Fibroblast of gingiva (primary cell): ENCODE measurements around the gene HIVEP3.
"Not testable (repeated sequence)": the region's sequence is repeated elsewhere in the genome, so short reads cannot be mapped to it uniquely, and the experiment has no call there.

Source experiments
- DNase-seq: peaks from one replicate; pipeline ENCODE4 v3.0.0-alpha.2; 2011; ENCODE audit warnings: low read depth

Gene HIVEP3

GRCh38 chr1:41712695-41713094 is 206.0 kb downstream of the HIVEP3 start:
- no peak for DNase-seq

GRCh38 chr1:41712081-41712480 is 206.6 kb downstream of the HIVEP3 start:
- no peak for DNase-seq

DNA sequence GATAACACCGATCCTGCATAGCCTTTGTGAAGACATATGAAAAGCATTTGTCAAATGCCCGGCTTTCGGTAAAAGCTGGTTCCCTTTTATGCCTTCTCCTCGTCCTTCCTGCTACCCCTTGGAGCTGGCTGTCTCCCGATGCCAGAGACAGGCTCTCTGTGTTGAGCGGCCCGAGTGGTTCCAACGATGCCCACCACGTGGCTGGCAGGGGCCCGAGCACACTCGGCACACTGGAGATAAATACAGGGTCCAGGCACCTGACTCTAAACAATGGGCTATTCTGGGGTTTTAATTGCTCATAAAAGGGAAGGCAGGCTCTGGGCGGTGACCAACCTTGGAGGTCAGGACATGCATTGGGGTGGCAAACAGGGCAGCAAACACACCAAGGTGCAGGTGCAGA is 207.1 kb downstream of the HIVEP3 start:
- no peak for DNase-seq

DNA sequence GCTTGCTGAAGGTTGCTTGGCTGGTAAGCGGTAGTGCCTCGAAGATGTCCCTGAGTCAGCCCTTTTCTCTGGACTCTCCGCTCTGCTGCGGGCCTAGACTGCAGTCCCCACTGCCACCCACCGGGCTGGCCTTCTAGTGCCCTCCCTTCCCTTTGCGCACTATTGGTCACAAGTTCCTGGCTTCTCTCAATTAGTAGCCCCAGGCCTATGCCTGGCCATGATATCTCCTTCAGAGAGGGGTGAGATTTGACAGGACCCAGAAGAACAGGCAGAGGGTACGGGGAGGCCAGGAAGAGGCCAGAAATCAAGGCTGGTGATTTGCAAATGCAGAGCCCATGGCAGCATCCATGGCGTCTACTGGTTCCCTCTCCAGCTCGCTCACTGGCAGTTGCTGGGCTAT is 207.7 kb downstream of the HIVEP3 start:
- DNase-seq, result no peak

- no peak for DNase-seq
Observed at GRCh38 chr1:41709873-41710272, 208.8 kb downstream of the HIVEP3 start.

DNA sequence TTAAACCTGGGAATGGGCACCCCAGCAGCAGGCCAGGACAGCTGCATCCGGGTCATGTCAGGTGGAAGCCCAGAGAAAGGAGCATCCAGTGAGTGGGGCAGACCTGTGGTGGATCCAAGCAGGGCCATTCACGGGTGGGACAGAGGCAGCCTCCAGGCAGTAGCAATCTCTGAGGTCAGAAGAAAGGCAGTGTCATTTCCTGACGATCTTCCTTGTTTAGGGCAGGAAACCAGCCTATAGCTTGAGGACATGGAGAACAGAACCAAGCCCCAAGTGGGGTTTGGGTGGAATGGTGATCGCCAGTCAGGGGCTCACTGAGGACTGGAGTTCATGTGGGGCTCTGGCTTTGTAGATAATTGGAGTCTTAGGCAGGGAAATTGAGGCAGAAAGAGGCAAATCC is 209.4 kb downstream of the HIVEP3 start:
- DNase-seq, result no peak

GRCh38 chr1:41708332-41708731 is 210.4 kb downstream of the HIVEP3 start:
- no peak for DNase-seq

DNA sequence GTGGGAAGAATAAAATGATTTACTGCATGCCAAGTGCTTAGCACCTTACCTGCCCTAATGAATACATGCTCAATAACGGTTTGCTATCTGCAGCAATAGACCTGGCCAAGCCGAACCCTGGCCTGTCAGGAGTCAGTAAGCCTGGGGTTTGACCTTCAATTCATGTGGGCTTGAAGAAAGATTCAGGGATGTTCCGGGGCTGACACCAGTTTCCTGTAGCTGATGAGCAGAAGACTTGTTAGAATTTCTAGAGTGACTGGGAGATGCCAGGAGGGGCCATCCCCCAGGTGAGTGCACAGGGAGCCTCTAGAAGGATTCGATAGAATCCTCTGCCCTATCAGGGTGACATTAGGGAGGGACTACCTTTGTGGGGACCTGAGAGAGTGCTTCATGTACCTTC is 210.9 kb downstream of the HIVEP3 start:
- DNase-seq, result no peak

DNA sequence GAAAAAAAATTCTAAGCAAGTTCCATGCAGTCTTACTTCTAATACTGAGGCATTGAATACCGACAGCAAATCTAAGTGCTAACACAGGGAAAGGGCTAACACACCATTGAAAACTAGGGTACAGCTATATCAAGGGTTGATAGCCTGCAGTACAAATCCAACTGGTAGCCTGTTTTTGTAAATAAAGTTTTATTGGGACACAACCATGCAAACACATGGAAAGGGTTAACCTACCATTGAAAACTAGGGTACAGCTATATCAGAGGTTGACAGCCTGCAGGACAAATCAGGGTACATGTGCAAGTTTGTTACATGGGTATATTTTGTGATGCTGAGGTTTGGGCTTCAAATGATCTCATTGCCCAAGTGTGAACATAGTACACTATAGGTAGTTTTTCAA is 212.9 kb downstream of the HIVEP3 start:
- DNase-seq, result no peak

DNA sequence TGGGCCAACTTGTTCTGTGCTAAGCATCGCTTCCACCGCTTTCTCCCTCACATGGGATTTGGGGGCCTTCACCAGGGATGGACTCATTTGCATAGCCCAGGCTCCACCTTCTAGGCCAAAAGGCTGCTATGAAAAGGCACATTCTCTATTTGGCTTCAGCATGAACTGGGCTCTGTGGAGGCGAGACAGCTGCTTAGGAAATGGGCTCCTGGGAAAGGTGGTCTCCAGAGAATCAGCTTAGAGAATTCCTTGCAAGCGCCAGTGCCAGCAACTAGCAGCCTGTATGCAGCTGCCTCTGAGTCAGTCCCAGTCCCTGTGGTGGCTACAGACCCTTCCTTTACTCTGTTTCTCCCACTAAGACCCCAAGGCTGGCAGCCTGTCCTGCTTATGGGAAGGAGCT is 214.5 kb downstream of the HIVEP3 start:
- no peak for DNase-seq

DNA sequence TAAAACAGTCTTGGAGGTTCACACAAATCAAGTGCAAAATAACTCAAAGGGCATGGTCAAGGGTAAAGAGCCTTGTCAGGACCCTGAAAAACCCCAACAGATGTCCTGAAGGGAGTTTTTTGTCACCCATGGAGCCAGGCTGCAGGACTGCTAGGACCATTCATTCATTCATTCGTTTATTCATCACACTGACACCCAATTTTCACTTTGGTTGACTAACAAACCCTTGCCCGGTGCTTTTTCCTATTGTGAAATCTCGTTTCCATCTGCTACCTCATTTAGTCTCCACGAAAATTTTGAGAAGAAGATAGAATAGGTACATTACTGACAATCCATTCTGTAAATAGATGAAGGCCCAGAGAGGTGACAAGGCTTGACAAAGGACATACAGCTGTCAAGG is 216.0 kb downstream of the HIVEP3 start:
- no peak for DNase-seq

GRCh38 chr1:41700986-41701535 is 217.7 kb downstream of the HIVEP3 start:
- no peak for DNase-seq

GRCh38 chr1:41700581-41700980 is 218.1 kb downstream of the HIVEP3 start:
- no peak for DNase-seq

DNA sequence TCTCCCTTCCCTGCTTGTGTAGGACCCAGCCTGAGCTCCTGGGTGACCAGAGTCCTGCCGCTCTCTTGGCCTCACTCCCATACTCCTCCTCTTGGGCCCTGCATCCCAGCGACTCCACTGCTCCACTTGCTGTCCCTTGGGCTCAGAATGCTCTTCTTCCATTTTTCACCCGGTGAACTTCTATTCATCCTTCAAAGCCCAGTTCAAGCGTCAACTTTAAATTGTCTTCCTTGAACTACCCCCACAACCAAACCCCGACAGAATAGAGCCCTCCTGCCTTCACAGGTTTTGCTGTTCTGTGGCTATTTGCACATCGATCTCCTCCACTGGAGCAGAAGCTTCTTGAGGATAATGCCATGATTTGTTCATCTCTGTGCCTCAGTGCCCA is 218.9 kb downstream of the HIVEP3 start:
- no peak for DNase-seq

GRCh38 chr1:41698916-41699860 is 219.5 kb downstream of the HIVEP3 start:
- no peak for DNase-seq

DNA sequence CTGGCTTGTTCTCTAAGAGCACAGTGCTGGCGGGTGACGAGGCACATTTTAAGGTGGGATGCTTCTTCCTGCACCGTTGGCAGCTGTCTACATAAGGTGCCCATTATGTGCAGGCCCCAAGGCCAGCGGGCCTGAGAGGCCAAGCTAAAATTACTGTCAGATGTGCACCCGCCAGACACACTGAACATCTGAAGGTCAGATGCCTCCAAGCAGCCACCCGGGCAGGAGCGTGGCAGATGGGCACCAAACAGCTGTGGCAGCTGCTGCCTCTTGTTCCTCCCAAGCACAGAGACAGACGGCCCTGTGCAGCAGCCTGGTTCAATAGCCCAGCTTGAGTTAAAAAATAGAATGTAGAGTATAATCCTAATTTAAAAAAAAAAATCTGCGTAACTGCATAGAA is 222.3 kb downstream of the HIVEP3 start:
- DNase-seq, result no peak

DNA sequence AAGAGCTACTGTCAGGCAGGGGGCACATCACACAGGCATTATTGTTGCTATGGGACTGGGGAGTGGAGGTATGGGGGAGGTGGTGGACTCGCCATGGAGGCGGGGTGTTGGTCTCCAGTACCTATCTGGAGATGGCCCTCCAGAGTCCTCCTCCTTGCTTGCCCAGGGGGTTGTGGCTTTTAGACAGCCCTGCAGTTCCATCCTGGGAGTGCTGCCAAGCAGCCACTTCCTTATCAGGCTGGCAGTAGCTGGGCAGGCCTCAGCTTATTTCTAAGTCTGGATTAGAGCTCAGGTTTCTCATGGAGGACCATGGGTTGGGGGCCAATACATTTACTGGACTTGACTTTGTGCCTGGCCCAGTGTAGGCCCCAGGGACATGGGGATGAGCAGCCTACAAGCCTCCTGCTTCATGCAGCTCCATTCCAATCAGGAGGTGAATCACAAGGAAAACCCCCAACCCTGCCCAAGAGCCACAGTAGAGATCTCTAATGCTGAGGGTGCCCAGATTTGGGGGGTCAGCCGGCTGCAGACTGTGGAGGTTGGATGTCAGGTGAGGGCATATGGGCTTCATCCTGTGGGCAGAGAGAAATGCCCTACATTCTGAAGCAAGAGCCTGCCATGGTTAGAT is 223.5 kb downstream of the HIVEP3 start:
- no peak for DNase-seq

GRCh38 chr1:41691966-41692365 is 226.8 kb downstream of the HIVEP3 start:
- DNase-seq, result not testable (repeated sequence)

- DNase-seq, result no peak
Observed at GRCh38 chr1:41691424-41691823, 227.3 kb downstream of the HIVEP3 start.

- no peak for DNase-seq
Observed at GRCh38 chr1:41690331-41690730, 228.4 kb downstream of the HIVEP3 start.

DNA sequence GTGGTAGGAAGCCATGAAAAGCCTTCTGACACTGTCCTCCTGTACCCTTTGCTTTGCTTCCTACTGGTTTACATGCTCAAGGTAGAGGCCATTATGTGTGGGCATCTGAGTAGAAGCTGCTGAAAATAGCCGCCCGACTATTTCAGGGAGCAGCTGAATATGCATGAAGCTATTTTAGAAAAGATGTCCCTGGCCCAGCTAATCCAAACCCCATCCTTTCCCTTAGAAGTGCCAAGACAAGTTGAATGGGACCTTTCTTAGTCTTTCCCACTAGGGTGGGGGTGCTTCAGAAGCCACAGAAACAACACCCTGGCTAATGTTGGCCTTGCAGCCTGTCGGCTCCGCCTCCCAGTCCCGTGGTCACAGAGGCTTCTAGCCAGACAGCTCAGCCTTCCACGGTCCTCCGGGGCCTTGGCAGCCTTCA is 229.2 kb downstream of the HIVEP3 start:
- no peak for DNase-seq

DNA sequence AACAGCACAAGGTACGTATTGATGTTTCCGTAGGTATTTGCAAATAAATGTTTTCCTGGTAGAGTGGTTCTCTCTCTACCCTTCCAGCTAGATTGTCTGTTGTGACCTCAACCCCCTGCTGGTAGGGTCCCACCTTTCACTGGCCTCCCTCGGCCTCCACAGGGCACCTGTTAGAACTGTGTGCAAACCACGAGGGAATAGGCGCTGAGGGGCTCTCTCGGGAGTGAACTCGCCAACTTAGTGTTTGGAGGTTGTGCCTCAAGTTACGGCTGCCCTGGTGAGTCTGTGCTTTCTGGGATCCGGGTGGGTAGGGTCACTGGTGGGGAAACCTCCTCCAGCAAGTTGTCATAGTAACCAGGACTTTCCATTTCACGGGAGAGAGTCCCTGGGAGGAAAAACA is 229.6 kb downstream of the HIVEP3 start:
- DNase-seq, result no peak

DNA sequence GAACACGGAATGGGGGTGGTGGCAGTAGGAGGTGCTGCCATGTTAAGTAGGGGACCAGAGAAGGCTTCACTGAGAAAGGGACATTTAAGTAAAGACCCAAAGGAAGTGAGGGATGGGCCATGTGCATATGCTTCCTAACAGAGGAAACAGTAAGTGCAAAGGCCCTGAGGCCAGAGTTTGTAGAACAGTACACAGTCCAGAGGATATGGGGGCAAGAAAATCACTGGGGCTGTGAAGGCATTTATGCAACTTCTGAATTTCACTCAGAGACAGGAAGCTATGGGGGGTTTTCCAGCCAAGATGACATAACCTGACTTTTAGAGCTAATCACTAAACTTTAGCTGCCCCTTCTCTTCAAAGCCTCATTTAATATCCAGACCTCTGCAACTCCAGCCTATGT is 231.7 kb downstream of the HIVEP3 start:
- DNase-seq, result no peak
